Large intestine (tissue), 3 donors: ENCODE measurements around the gene ATP6V1B1. TPM values are rescaled to one million over a fixed set of nuclear protein-coding genes. Genes with fewer than 3 reads are reported as not detected.

ENCODE experiments used
- DNase-seq, 2 donors: peaks; one replicate each; pipeline versions ENCODE4 v3.0.0 to v3.0.0-alpha.2; 2013
- H3K27ac ChIP-seq: one replicate; pipeline ENCODE4 v1.5.1; 2013; ENCODE audit warnings: low read length
- H3K27me3 ChIP-seq: 2 replicates; pipeline ENCODE4 v1.6.1; 2013; ENCODE audit warnings: low read length; ENCODE audit not compliant: control insufficient read depth, insufficient read depth
- H3K36me3 ChIP-seq: 2 replicates; pipeline ENCODE4 v1.6.1; 2013; ENCODE audit warnings: low read length; ENCODE audit not compliant: control insufficient read depth, insufficient read depth
- H3K4me1 ChIP-seq: one replicate; pipeline ENCODE4 v1.6.1; 2013; ENCODE audit warnings: low read length; ENCODE audit not compliant: control insufficient read depth, insufficient read depth
- H3K4me3 ChIP-seq: one replicate; pipeline ENCODE4 v1.5.1; 2013; ENCODE audit warnings: low read length
- H3K9me3 ChIP-seq: one replicate; pipeline ENCODE4 v1.6.1; 2013; ENCODE audit warnings: mild to moderate bottlenecking, low read depth, low read length, moderate library complexity; ENCODE audit not compliant: control insufficient read depth
- WGBS: methylation state at CpG from one replicate; pipeline ENCODE4 v1.1.5; 2013; ENCODE audit warnings: low lambda C conversion rate; ENCODE audit not compliant: insufficient coverage; 5-methylcytosine and 5-hydroxymethylcytosine counted together
- polyA plus RNA-seq: library from polyadenylated mRNA; unstranded; fragments of 120-200 nt; gene quantifications from one replicate; pipeline ENCODE4 v1.2.1, GENCODE V29; 2013

ATP6V1B1 gene
- polyA plus RNA-seq, 1 donor = 1.6 TPM

DNA sequence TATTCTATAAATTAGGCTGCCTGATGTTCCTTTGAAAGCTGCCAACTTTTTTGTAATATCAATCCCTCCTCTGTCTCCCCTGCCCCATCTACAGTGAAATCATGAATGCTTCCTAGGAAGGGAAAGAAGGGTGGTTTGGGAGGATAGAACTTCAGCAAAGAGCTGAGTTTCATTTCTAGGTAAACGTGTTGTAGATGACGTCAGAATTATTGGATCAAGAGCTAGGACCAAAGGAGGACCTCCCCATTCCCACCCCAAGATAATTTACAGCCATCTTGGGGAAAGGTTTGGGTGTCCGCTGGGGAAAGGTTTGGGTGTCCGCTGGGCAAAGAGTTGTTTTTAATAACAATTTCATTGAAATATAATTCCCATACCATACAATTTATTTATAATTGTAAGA lies 31.5 kb downstream of the ATP6V1B1 start:
- no peak overlapping the region for H3K27ac ChIP-seq
- no peaks in the 10 kb centered on the region for H3K36me3 ChIP-seq
- WGBS = no CpG with 5 or more reads among the region's 4 CpGs
- no peak overlapping the region for H3K4me3 ChIP-seq
- H3K9me3 ChIP-seq = no peaks in the 10 kb centered on the region
- no peaks in the 10 kb centered on the region for H3K4me1 ChIP-seq
- no peak for DNase-seq
- H3K27me3 ChIP-seq = peaks cover 47% of the 10 kb centered on the region

GRCh38 chr2:70974592-70974991 lies 38.9 kb downstream of the ATP6V1B1 start:
- H3K27me3 ChIP-seq = peaks cover 3% of the 10 kb centered on the region
- no peak overlapping the region for H3K4me3 ChIP-seq
- WGBS = no CpG with 5 or more reads among the region's 3 CpGs
- H3K36me3 ChIP-seq = no peaks in the 10 kb centered on the region
- no peaks in the 10 kb centered on the region for H3K9me3 ChIP-seq
- H3K4me1 ChIP-seq = peaks cover 11% of the 10 kb centered on the region
- no peak overlapping the region for H3K27ac ChIP-seq
- DNase-seq = no peak

DNA sequence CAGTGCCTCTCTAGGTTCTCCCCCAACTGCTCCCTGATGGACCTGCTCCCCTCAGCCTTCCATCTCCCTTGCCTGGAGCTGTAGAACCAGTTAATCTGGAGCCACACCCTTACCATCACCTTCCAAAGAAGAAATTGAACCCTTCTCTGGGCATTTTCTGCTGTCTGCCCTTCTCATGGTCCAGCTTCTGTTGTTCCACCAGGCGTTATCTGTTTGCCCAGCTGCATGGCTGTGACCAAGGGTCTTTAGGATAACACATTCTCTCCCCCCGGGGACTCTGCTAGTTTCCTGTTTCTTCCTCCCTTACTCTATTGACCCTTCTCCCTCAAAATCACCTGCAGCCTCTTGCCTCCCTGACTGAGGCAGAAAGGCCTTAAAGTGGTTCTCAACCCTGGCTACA lies 39.5 kb downstream of the ATP6V1B1 start:
- Histone ChIP-seq H3K27ac (no peak overlapping the region), H3K4me3 (no peak overlapping the region), H3K36me3 (no peaks in the 10 kb centered on the region), H3K9me3 (no peaks in the 10 kb centered on the region), H3K4me1 (peaks cover 11% of the 10 kb centered on the region), H3K27me3 (peaks cover 3% of the 10 kb centered on the region)
- DNase-seq = no peak
- no CpG with 5 or more reads among the region's 2 CpGs for WGBS

DNA sequence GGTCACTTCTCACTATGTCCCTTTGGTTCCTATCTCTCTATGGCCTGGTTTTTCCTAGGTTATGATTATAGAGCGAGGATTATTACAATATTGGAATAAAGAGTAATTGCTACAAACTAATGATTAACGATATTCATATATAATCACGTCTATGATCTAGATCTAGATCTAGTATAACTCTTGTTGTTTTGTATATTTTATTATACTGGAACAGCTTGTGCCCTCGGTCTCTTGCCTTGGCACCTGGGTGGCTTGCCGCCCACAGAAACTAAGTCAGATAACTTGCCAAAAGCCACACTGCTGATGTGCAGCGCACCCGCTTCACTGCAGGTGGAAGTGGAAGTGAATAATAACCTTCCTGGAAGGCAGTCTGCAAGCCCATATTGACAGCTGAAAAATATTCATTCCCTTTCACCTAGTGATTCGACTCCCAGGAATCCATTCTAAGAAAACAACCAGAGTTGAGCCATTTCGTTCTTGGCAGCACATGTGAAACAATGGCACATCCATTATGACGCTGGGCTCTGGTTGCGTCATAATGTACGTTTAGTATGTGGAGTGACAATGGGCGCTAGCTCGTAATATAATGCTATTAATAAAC lies 42.0 kb downstream of the ATP6V1B1 start:
- Histone ChIP-seq H3K9me3 (no peaks in the 10 kb centered on the region), H3K4me3 (peak overlapping the region; percentile 62), H3K4me1 (peaks cover 11% of the 10 kb centered on the region), H3K27me3 (no peaks in the 10 kb centered on the region), H3K36me3 (peaks cover 1% of the 10 kb centered on the region), H3K27ac (peak overlapping the region; percentile 83)
- DNase-seq = peak; percentile 30 to 39
- 0% methylated on average over 1 of the region's 14 CpGs for WGBS

DNA sequence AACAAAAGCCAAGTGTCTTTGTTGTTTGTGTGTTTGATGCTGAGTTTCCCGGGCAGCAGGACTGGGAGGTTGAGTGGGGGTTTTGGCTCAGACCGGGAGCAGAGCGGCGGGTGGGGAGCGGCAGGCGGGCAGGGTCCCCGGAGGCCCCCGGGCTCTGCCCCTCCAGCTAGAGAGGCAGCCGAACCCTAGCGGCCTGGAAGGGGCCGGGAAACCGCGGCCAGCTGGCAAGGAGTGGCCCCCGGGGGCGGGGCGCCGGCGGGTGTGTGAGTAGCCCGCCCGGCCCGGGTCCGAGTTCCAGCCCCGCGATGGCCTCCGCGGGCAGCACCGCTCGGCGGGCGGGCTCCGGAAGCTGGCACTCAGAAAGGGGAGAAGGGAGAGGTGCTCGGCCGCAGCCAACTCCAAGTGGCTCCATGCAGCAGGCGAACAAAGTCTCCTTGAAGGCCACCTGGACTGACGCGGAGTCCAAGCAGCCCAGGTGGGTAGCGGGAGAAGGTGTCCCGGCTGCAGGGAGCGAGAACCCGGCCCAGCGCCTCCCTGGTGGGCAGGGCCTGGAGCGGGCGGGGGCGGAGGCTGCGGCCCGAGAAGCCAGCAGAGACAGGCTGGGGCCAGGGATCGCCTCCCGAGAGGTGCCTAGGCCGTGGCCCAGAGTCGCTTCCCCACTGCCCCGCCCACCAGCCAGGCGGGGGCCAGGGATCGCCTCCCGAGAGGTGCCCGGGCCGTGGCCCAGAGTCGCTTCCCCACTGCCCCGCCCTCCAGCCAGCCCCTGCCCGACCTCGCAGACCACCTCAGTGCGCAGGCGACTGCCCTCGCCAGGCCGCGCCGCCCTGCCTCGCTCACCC lies 42.9 kb downstream of the ATP6V1B1 start, which contains the start of gene ANKRD53:
Gene ANKRD53 (plus strand): TSS at position 290 of the 839 bp plus-strand sequence. CDS start 16 bp downstream, at position 306.
- Histone ChIP-seq H3K4me3 (peak within 1 kb of the TSS; percentile 62), H3K36me3 (peaks cover 5% of the 10 kb centered on the region), H3K27ac (peak within 1 kb of the TSS; percentile 83), H3K9me3 (no peaks in the 10 kb centered on the region), H3K4me1 (peaks cover 11% of the 10 kb centered on the region), H3K27me3 (no peaks in the 10 kb centered on the region)
- WGBS = no CpG with 5 or more reads among the region's 67 CpGs
- DNase-seq = peak; percentile 42 to 64

GRCh38 chr2:70979180-70979488 lies 43.4 kb downstream of the ATP6V1B1 start:
- H3K4me1 ChIP-seq = peaks cover 11% of the 10 kb centered on the region
- H3K27ac ChIP-seq = no peak overlapping the region
- H3K4me3 ChIP-seq = peak overlapping the region; percentile 59
- peaks cover 7% of the 10 kb centered on the region for H3K36me3 ChIP-seq
- no CpG with 5 or more reads among the region's 19 CpGs for WGBS
- H3K9me3 ChIP-seq = no peaks in the 10 kb centered on the region
- no peak for DNase-seq
- no peaks in the 10 kb centered on the region for H3K27me3 ChIP-seq

DNA sequence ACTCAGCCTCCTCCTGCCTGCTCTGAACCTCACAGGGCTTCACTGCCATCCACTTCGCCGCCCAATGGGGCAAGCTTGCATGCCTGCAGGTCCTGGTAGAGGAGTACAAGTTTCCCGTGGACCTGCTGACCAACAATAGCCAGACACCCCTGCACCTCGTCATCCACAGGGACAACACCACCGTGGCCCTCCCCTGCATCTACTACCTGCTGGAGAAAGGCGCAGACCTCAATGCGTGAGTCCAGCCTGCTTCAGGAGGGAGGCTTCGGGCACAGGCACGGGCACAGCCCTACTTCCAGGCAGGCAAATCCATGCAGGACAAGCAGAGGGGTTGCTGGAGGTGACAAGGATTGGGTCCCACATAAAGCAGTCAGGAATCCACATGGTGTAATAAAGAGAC lies 43.9 kb downstream of the ATP6V1B1 start:
- Histone ChIP-seq H3K27ac (no peak overlapping the region), H3K4me1 (peaks cover 11% of the 10 kb centered on the region), H3K36me3 (peaks cover 7% of the 10 kb centered on the region), H3K27me3 (no peaks in the 10 kb centered on the region), H3K9me3 (no peaks in the 10 kb centered on the region), H3K4me3 (no peak overlapping the region)
- no CpG with 5 or more reads among the region's 9 CpGs for WGBS
- no peak for DNase-seq

DNA sequence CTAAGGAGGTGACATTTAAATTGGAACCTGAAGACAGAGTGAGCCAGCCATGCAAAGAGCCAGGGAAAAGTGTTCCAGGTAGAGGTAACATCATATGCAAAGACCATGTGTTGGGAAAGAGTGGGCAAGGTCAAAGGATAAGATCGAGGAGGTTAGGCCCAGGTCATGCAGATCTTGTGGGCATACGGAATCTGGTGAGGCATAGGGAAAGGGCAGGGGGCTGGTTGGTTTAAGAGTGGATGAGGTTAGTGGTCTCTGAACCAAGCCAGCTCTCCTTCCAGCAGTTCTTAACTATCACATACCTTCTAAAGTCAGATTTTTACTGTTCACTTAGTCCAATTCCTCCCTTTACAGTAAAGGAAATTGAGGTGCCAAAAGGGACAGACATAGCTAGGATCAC lies 45.7 kb downstream of the ATP6V1B1 start:
- Histone ChIP-seq H3K27ac (no peak overlapping the region), H3K27me3 (no peaks in the 10 kb centered on the region), H3K9me3 (no peaks in the 10 kb centered on the region), H3K36me3 (peaks cover 13% of the 10 kb centered on the region), H3K4me3 (no peak overlapping the region), H3K4me1 (peaks cover 10% of the 10 kb centered on the region)
- WGBS = 80% methylated on average over 1 of the region's 2 CpGs
- DNase-seq = no peak

- peaks cover 8% of the 10 kb centered on the region for H3K4me1 ChIP-seq
- peaks cover 20% of the 10 kb centered on the region for H3K36me3 ChIP-seq
- no peaks in the 10 kb centered on the region for H3K9me3 ChIP-seq
- WGBS = no CpG with 5 or more reads among the region's 14 CpGs
- no peak overlapping the region for H3K4me3 ChIP-seq
- H3K27ac ChIP-seq = no peak overlapping the region
- no peaks in the 10 kb centered on the region for H3K27me3 ChIP-seq
- no peak for DNase-seq
These were observed 46.4 kb downstream of the ATP6V1B1 start for GRCh38 chr2:70981866-70982810.

- Histone ChIP-seq H3K36me3 (peaks cover 28% of the 10 kb centered on the region), H3K4me3 (no peak overlapping the region), H3K9me3 (no peaks in the 10 kb centered on the region), H3K27ac (no peak overlapping the region), H3K4me1 (peaks cover 4% of the 10 kb centered on the region), H3K27me3 (no peaks in the 10 kb centered on the region)
- WGBS = no CpG with 5 or more reads among the region's 3 CpGs
- no peak for DNase-seq
These were observed 47.3 kb downstream of the ATP6V1B1 start for GRCh38 chr2:70982971-70983370.
